GM20000 (cell line): Measurements from ENCODE around the gene ZNF397.

Experiments used
- DNase-seq: peaks from one replicate; pipeline ENCODE4 v3.0.0; 2012; ENCODE audit warnings: low spot score
- CTCF ChIP-seq: IDR thresholded peaks from 2 replicates; pipeline ENCODE4 v1.5.1; 2012; ENCODE audit warnings: mild to moderate bottlenecking, control low read depth; ENCODE audit errors: extremely low read depth, missing control alignments

ZNF397 gene

GRCh38 chr18:35236571-35237363 lies 4.1 kb upstream of the ZNF397 start:
- DNase-seq, result no peak
- TF ChIP-seq CTCF, result no peak

GRCh38 chr18:35239314-35239713 lies 1.5 kb upstream of the ZNF397 start:
- no peak for DNase-seq
- TF ChIP-seq CTCF, result no peak

- no peak for TF ChIP-seq CTCF
Measured at GRCh38 chr18:35241448-35241804, 592 bp downstream of the ZNF397 start.

GRCh38 chr18:35242426-35242825 lies 1.6 kb downstream of the ZNF397 start:
- no peak for TF ChIP-seq CTCF
- no peak for DNase-seq

More at GRCh38 chr18:35241448-35241804, 592 bp downstream of the ZNF397 start:
- DNase-seq, result no peak

- no peak for DNase-seq
- TF ChIP-seq CTCF, result no peak
Measured at GRCh38 chr18:35244671-35245070, 3.8 kb downstream of the ZNF397 start.

GRCh38 chr18:35245719-35246317 lies 5.0 kb downstream of the ZNF397 start:
- TF ChIP-seq CTCF, result no peak
- DNase-seq, result no peak

- DNase-seq, result no peak
- no peak for TF ChIP-seq CTCF
Measured at GRCh38 chr18:35246831-35247230, 6.0 kb downstream of the ZNF397 start.
